Endothelial cell of umbilical vein (primary cell): ENCODE measurements around the gene ANTXRL. TPM values are rescaled to one million over a fixed set of nuclear protein-coding genes. Genes with fewer than 3 reads are reported as not detected.

Experiments
- BruUV-seq: library from RNA; stranded (reverse); fragments of 400-500 nt; replicated peaks from 2 replicates; lab custom pipeline; 2021; lab: Mats Ljungman, UMichigan
- CTCF ChIA-PET: fragments of 300-600, 350-600 bp; sonication (Branson Sonifier 250); formaldehyde crosslinking; loops from one replicate; lab custom pipeline; 2021; ENCODE audit warnings: antibody characterized with exemption, inconsistent platforms; lab: Charles Lee
- POLR2A ChIA-PET: fragments of 300-600, 350-600 bp; sonication (Branson Sonifier 250); formaldehyde crosslinking; loops from one replicate; lab custom pipeline; 2021; ENCODE audit warnings: antibody characterized with exemption, inconsistent platforms; lab: Charles Lee
- DNase-seq: peaks from one replicate; pipeline ENCODE4 v3.0.0-alpha.2; 2011; ENCODE audit warnings: low read depth, low spot score
- FAIRE-seq: peaks from 2 replicates; lab custom pipeline; 2011; peaks lifted over from hg19 to GRCh38; lab: Jason Lieb, UNC
- H2AFZ ChIP-seq: 2 replicates; pipeline ENCODE4 v1.6.0; 2012; ENCODE audit warnings: low read depth, low read length, control low read depth, inconsistent platforms
- H3K27ac ChIP-seq: 2 replicates; pipeline ENCODE4 v1.5.1; 2011; ENCODE audit warnings: low read depth, mild to moderate bottlenecking, control low read depth, low read length, moderate library complexity; ENCODE audit not compliant: insufficient read depth
- H3K27me3 ChIP-seq, 2 experiments: 2 replicates each; pipeline versions ENCODE4 v1.6.0 to v1.6.1; 2011; ENCODE audit warnings: low read length in 2 of 2, mixed read lengths in 1 of 2; ENCODE audit not compliant: control insufficient read depth in 2 of 2, insufficient read depth in 2 of 2
- H3K36me3 ChIP-seq, 2 experiments: 2 replicates in 1 of 2; 3 replicates in 1 of 2; pipeline ENCODE4 v1.5.1; 2011; ENCODE audit warnings: low read length in 2 of 2, mild to moderate bottlenecking in 1 of 2, moderate library complexity in 1 of 2; ENCODE audit not compliant: control insufficient read depth in 2 of 2, insufficient read depth in 2 of 2; ENCODE audit errors: extremely low read depth in 1 of 2
- H3K4me1 ChIP-seq: 3 replicates; pipeline ENCODE4 v1.5.1; 2011; ENCODE audit warnings: mild to moderate bottlenecking, low read length; ENCODE audit not compliant: control insufficient read depth, insufficient read depth; ENCODE audit errors: extremely low read depth
- H3K4me2 ChIP-seq: 2 replicates; pipeline ENCODE4 v1.6.1; 2011; ENCODE audit warnings: low read length, control low read depth, mixed read lengths; ENCODE audit not compliant: insufficient read depth
- H3K4me3 ChIP-seq, 3 experiments: fragments of 200-600 bp in 1 of 3; sonication (generic), shearing (Covaris generic) in 1 of 3; replicated peaks in 1 of 3; 2 replicates each; pipeline ENCODE4 v1.5.1; 2011 to 2016; ENCODE audit warnings: control low read depth in 3 of 3, low read length in 3 of 3, mild to moderate bottlenecking in 2 of 3, inconsistent platforms in 1 of 3, low read depth in 1 of 3, moderate library complexity in 1 of 3; ENCODE audit not compliant: insufficient read depth in 1 of 3
- H3K79me2 ChIP-seq: 2 replicates; pipeline ENCODE4 v1.6.0; 2012; ENCODE audit warnings: low read length, inconsistent platforms; ENCODE audit not compliant: control insufficient read depth, insufficient read depth
- H3K9ac ChIP-seq: replicated peaks from 2 replicates; pipeline ENCODE3; 2011; ENCODE audit warnings: low read length, control low read depth; ENCODE audit not compliant: insufficient read depth; ENCODE audit errors: extremely low read depth
- H3K9me1 ChIP-seq: replicated peaks from 3 replicates; pipeline ENCODE4 v1.6.0; 2011; ENCODE audit warnings: mild to moderate bottlenecking, low read length; ENCODE audit not compliant: control insufficient read depth, insufficient read depth; ENCODE audit errors: extremely low read depth
- H3K9me3 ChIP-seq: replicated peaks from 2 replicates; pipeline ENCODE4 v1.5.1; 2012; ENCODE audit warnings: low read length, inconsistent platforms; ENCODE audit not compliant: control insufficient read depth, insufficient read depth
- H4K20me1 ChIP-seq: replicated peaks from 2 replicates; pipeline ENCODE3; 2011; ENCODE audit warnings: mild to moderate bottlenecking, low read length; ENCODE audit not compliant: control insufficient read depth, insufficient read depth; ENCODE audit errors: extremely low read depth
- CTCF ChIP-seq, 2 donors: IDR thresholded peaks; 1 replicate in 1 of 2; 2 replicates in 1 of 2; pipeline ENCODE4 v1.5.1; 2011; ENCODE audit warnings: low read length in 2 of 2, mild to moderate bottlenecking in 2 of 2, moderate library complexity in 2 of 2, control low read depth in 1 of 2, inconsistent platforms in 1 of 2, low read depth in 1 of 2; ENCODE audit not compliant: insufficient read depth in 1 of 2; ENCODE audit errors: extremely low read depth in 1 of 2
- EZH2 ChIP-seq: IDR thresholded peaks from 2 replicates; pipeline ENCODE4 v1.6.1; 2012; ENCODE audit warnings: borderline replicate concordance, low read depth, mild to moderate bottlenecking, moderate library complexity, low read length, inconsistent platforms; ENCODE audit not compliant: severe bottlenecking
- JUN ChIP-seq: IDR thresholded peaks from 2 replicates; pipeline ENCODE4 v1.6.1; 2011; ENCODE audit warnings: borderline replicate concordance, low read depth; ENCODE audit not compliant: insufficient read length, insufficient read depth
- MAX ChIP-seq: IDR thresholded peaks from 2 replicates; pipeline ENCODE4 v1.6.1; 2011; ENCODE audit not compliant: insufficient read depth, insufficient read length
- MYC ChIP-seq: IDR thresholded peaks from one replicate; pipeline ENCODE4 v1.6.1; 2011; ENCODE audit warnings: mild to moderate bottlenecking, low read depth, low read length
- POLR2A ChIP-seq: IDR thresholded peaks from 2 replicates; pipeline ENCODE4 v1.6.1; 2012; ENCODE audit warnings: low read depth, mild to moderate bottlenecking, control low read depth, low read length
- POLR2AphosphoS5 ChIP-seq: IDR thresholded peaks from 2 replicates; pipeline ENCODE4 v1.6.1; 2012; ENCODE audit warnings: low read depth, mild to moderate bottlenecking, control low read depth, low read length, moderate library complexity; ENCODE audit not compliant: insufficient read depth
- dilution Hi-C: fragments of 300-500 bp; cut with MboI; formaldehyde crosslinking; loops from one replicate; pipeline ENCODE4 v1.15.0; 2019; ENCODE audit warnings: low sequenced_read_pairs; ENCODE audit not compliant: extremely low pct_ligation_motif_present
- intact Hi-C: fragments of 100-400 bp; cut with micrococcal nuclease; formaldehyde crosslinking; loops from one replicate; pipeline ENCODE4 v1.10.0; 2022
- polyA plus RNA-seq, 4 experiments: library from polyadenylated mRNA; depleted of rRNA in 3 of 4; stranded (reverse) in 3 of 4; unstranded in 1 of 4; fragments of >200 nt; gene quantifications; 2 replicates each; pipeline versions ENCODE4 v1.2.1 to v1.2.3, GENCODE V29; 2011 to 2012; ENCODE audit warnings: missing spikeins in 1 of 4
- total RNA-seq: library from RNA; stranded (reverse); gene quantifications from 2 replicates; pipeline ENCODE4 v1.2.3, GENCODE V29; 2021

Gene ANTXRL
- total and polyA plus RNA-seq, 2 donors (not counting 3 experiments of a cell fraction or from before 2014, with no cell fraction given): not detected

- intact Hi-C loops: no loop called here
- no peak overlapping the region for H3K4me3 ChIP-seq
- H3K9me1 ChIP-seq: no peaks in the 10 kb centered on the region
- no peak for DNase-seq
- CTCF ChIA-PET: no interaction called here
- H3K36me3 ChIP-seq: no peaks in the 10 kb centered on the region
- POLR2A ChIA-PET: no interaction called here
- H3K27ac ChIP-seq: no peak overlapping the region
- TF ChIP-seq MAX (no peak), EZH2 (no peak), JUN (no peak), MYC (no peak), POLR2A (no peak), POLR2AphosphoS5 (no peak), CTCF (IDR thresholded peaks at IDR 0.05; ENCODE audit: extremely low read depth in 1 of 2, insufficient read depth in 1 of 2, low read depth in 1 of 2, low read length in 2 of 2) (no peak)
- H3K9ac ChIP-seq: no peak overlapping the region
- H3K9me3 ChIP-seq: no peaks in the 10 kb centered on the region
- no peak overlapping the region for H3K4me2 ChIP-seq
- H3K4me1 ChIP-seq: no peaks in the 10 kb centered on the region
- no peak overlapping the region for H2AFZ ChIP-seq
- H4K20me1 ChIP-seq: no peaks in the 10 kb centered on the region
- H3K27me3 ChIP-seq: no peaks in the 10 kb centered on the region
- BruUV-seq: no TSS peak
- FAIRE-seq: no peak
- no peaks in the 10 kb centered on the region for H3K79me2 ChIP-seq
- dilution Hi-C loops: no loop called here
Measured at GRCh38 chr10:46308113-46308415, 21.3 kb downstream of the ANTXRL start.
